ENCODE data around the gene CDH4. TPM values are rescaled to one million over a fixed set of nuclear protein-coding genes. Genes with fewer than 3 reads are reported as not detected.

Gene CDH4
- total RNA-seq, 2 donors from 2014 or later: 0.05 to 2.2 TPM

DNA sequence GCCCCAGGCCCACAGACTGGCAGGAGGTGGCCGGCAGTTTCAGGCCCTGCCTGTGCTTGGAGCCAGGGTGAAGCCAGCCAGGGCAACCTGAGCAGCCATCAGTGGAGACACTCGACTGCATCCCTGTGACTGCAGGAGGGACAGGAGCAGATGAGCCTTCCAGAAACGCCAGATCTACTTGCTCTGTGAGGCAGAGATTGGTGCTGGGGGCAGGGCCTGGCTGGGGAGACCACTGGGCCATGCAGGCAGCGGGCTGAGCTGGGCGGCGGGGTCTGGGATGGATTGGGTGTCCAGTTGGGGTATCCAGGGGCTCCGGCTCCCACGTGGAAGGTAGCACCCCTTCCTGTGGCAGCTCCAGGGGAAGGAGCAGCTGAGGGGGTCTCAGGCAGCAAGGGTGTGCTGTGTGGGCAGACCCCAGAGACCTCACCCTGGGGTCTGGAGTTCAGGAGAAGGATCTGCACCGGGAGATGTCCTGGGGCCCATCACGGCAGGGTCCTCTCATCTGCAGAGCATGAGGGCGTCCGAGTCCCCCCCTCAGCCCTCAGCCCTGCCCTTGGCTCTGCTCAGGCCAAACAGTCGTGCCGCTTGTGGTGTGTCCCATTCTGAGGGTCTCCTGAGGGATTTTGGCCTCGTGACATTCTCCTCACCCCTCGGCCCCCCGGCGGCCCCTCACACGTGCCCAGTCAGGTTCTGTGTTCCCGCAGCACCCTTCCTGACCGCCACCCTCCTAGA lies 478.7 kb downstream of the CDH4 start:
- H3K36me3 ChIP-seq: no peaks in the 10 kb centered on the region
- intact Hi-C loops (cut with DNase I): no loop called here
- peaks cover 9% of the 10 kb centered on the region for H3K27me3 ChIP-seq (replicated peaks; ENCODE audit: insufficient read depth)
- TF ChIP-seq POLR2A (IDR thresholded peaks at IDR 0.05): no peak
- TF ChIP-seq, protein P1, sequence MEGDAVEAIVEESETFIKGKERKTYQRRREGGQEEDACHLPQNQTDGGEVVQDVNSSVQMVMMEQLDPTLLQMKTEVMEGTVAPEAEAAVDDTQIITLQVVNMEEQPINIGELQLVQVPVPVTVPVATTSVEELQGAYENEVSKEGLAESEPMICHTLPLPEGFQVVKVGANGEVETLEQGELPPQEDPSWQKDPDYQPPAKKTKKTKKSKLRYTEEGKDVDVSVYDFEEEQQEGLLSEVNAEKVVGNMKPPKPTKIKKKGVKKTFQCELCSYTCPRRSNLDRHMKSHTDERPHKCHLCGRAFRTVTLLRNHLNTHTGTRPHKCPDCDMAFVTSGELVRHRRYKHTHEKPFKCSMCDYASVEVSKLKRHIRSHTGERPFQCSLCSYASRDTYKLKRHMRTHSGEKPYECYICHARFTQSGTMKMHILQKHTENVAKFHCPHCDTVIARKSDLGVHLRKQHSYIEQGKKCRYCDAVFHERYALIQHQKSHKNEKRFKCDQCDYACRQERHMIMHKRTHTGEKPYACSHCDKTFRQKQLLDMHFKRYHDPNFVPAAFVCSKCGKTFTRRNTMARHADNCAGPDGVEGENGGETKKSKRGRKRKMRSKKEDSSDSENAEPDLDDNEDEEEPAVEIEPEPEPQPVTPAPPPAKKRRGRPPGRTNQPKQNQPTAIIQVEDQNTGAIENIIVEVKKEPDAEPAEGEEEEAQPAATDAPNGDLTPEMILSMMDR (IDR thresholded peaks at IDR 0.05): no peak
- no peak for TF ChIP-seq POLR2AphosphoS5 (IDR thresholded peaks at IDR 0.05)
- no peaks in the 10 kb centered on the region for H3K4me1 ChIP-seq (replicated peaks)
- no peak overlapping the region for H3K27ac ChIP-seq
- no peak overlapping the region for H3K4me3 ChIP-seq
- DNase-seq (ENCODE audit: low spot score): no peak
- 87% methylated on average over 21 of the region's 21 CpGs for WGBS
- H3K9me3 ChIP-seq: no peaks in the 10 kb centered on the region

DNA sequence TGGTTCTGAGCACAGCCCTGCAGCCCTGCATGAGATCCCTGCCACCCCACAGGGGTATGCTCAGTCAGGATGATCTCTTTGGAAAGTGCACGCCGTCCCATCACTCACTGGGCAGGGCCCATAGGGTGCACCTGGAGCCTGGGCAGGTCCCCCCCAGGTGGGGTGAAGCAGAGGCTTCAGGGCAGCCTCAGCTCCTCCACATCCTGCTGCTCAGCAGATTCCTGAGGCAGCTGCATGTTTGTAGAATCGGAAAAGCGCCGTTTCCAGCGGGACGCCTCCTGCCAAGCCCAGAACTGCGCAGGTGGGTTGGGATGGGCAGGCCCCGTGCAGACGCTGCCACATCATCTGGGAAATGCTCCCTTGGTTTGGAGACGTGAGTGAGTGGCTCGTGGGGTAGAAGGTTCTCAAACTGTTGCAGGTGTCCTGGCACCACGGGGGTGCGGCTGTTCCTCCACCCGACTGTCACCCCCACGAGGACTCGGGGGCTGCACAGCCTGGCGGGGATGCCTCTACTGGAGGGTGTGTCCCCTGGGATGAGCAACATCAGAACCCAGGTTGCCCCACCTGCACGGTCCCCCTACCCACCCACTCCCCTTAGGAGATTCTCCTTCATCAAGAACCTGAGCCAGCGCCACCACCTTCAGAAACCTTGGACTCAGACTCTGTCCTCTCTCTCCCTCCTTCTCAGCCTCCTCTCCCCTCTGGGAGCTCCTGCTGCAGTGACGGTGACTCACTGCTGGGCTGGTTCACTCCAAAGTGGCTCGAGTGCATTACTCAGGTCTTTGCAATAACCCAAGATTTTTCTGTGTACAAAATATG lies 479.5 kb downstream of the CDH4 start:
- Histone ChIP-seq H3K4me3 (no peak overlapping the region), H3K27me3 (replicated peaks; ENCODE audit: insufficient read depth) (peaks cover 8% of the 10 kb centered on the region), H3K4me1 (replicated peaks) (no peaks in the 10 kb centered on the region), H3K36me3 (no peaks in the 10 kb centered on the region), H3K27ac (no peak overlapping the region), H3K9me3 (no peaks in the 10 kb centered on the region)
- no peak for DNase-seq (ENCODE audit: low spot score)
- TF ChIP-seq, protein P1 (IDR thresholded peaks at IDR 0.05): no peak
- TF ChIP-seq POLR2A (IDR thresholded peaks at IDR 0.05): no peak
- no peak for TF ChIP-seq POLR2AphosphoS5 (IDR thresholded peaks at IDR 0.05)
- intact Hi-C loops (cut with DNase I): no loop called here
- 85% methylated on average over 20 of the region's 22 CpGs for WGBS

DNA sequence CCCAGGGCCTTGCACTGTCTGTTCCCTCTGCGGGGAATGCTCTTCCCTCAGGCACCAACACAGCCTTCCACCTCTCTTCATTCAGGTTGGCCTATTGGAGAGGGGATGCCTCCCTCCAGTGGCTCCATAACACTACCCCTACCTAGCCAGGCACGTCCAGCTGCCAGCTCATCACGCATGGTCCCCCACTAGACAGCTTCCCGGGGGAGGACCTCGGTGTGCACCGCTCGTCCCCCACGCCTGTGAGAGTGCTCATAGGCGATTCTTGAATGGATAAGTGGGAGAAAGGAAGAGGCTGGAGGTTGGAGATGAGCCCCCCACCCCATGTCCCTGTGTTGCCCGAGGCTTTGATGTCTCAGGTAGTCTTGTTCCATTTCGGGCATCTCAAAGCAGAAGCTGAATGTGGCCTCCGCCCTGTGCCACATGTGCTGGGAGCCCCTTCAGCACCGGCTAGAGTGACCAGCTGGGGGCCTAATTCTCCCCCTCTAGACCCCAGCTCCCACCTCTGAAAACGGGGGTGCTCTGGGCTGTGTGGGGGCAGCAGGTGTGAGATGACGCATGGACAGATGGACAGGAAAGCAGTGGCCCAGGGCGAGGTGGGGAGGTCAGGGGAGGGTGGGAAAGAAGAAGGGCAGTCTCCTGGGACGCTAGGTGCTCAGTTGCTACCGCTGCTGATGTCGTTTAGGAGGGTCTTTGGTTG lies 480.6 kb downstream of the CDH4 start:
- Histone ChIP-seq H3K4me3 (no peak overlapping the region), H3K9me3 (no peaks in the 10 kb centered on the region), H3K27ac (no peak overlapping the region), H3K4me1 (replicated peaks) (no peaks in the 10 kb centered on the region), H3K27me3 (replicated peaks; ENCODE audit: insufficient read depth) (peaks cover 8% of the 10 kb centered on the region), H3K36me3 (no peaks in the 10 kb centered on the region)
- intact Hi-C loops (cut with DNase I): no loop called here
- TF ChIP-seq, protein P1 (IDR thresholded peaks at IDR 0.05): no peak
- TF ChIP-seq POLR2A (IDR thresholded peaks at IDR 0.05) (no peak), POLR2AphosphoS5 (IDR thresholded peaks at IDR 0.05) (no peak)
- DNase-seq (ENCODE audit: low spot score): no peak
- WGBS: 91% methylated on average over 19 of the region's 19 CpGs

DNA sequence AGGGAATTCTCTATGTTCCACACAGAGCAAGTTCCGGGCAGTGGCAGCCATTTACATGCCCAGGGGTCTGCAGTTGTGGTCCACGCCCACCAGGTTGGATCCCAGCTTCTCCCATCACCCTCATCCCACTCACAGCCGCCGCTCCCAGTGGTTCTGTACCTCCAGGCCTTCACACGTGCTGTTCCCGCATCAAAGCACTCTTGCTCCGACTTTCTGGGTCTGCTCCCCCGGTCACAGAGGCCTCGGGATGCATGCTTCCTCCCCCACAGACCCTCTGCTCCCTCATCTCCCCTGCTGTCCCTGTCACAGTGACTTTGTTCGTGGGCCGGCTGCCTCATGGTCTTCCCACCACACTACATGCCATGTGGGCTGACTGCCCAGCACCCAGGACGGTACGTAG lies 481.2 kb downstream of the CDH4 start:
- H3K36me3 ChIP-seq: no peaks in the 10 kb centered on the region
- TF ChIP-seq POLR2A (IDR thresholded peaks at IDR 0.05) (no peak), POLR2AphosphoS5 (IDR thresholded peaks at IDR 0.05) (no peak)
- TF ChIP-seq, protein P1 (IDR thresholded peaks at IDR 0.05): no peak
- no peaks in the 10 kb centered on the region for H3K4me1 ChIP-seq (replicated peaks)
- DNase-seq (ENCODE audit: low spot score): no peak
- H3K4me3 ChIP-seq: no peak overlapping the region
- 91% methylated on average over 13 of the region's 13 CpGs for WGBS
- intact Hi-C loops (cut with DNase I): no loop called here
- no peaks in the 10 kb centered on the region for H3K9me3 ChIP-seq
- H3K27ac ChIP-seq: no peak overlapping the region
- peaks cover 8% of the 10 kb centered on the region for H3K27me3 ChIP-seq (replicated peaks; ENCODE audit: insufficient read depth)

Data from prostate gland (tissue), 2 donors.